K562 (cell line): Measurements from ENCODE around the gene ULK2. TPM values are rescaled to one million over a fixed set of nuclear protein-coding genes. Genes with fewer than 3 reads are reported as not detected.

Experiments
- ATAC-seq: fragments of 200-7000 bp; cut with Tn5 transposase; 3 replicates; pipeline ENCODE4 v1.9.1; 2020; ENCODE audit warnings: moderate library complexity
- BruUV-seq: library from RNA; stranded (reverse); fragments of 400-500 nt; replicated peaks from 2 replicates; lab custom pipeline; 2021; lab: Mats Ljungman, UMichigan
- CTCF ChIA-PET: fragments of 300-600 bp; formaldehyde crosslinking; extraction: SDS; loops from one replicate; lab custom pipeline; 2021; ENCODE audit warnings: low intra/inter-chr PET ratio; lab: Yijun Ruan, JAX
- POLR2A ChIA-PET: fragments of 300-600, 350-650 bp; sonication (Branson Sonifier 250); formaldehyde crosslinking; extraction: SDS; loops from one replicate; lab custom pipeline; 2021; ENCODE audit warnings: antibody characterized with exemption, inconsistent platforms; lab: Yijun Ruan, JAX
- DNase-seq, 4 experiments: peaks; one replicate each; pipeline versions ENCODE4 v3.0.0 to v3.0.0-alpha.2; 2011 to 2018; ENCODE audit warnings: low spot score in 3 of 4, mixed read lengths in 3 of 4; ENCODE audit errors: extremely low read depth in 1 of 4
- FAIRE-seq: peaks from 2 replicates; lab custom pipeline; 2011; peaks lifted over from hg19 to GRCh38; lab: Jason Lieb, UNC
- H2AFZ ChIP-seq: 2 replicates; pipeline ENCODE4 v1.6.0; 2011; ENCODE audit warnings: low read depth, low read length, control low read depth, inconsistent platforms
- H3K27ac ChIP-seq: fragments of 200-600 bp; 3 replicates; pipeline ENCODE4 v1.8.0; 2011; ENCODE audit warnings: low read depth, mild to moderate bottlenecking, control low read depth, inconsistent platforms, low read length, moderate library complexity, mixed read lengths; ENCODE audit errors: extremely low read depth
- H3K27me3 ChIP-seq, 2 experiments: fragments of 300-600 bp in 1 of 2; 2 replicates in 1 of 2; 3 replicates in 1 of 2; pipeline versions ENCODE4 v1.6.0 to v1.8.0; 2011; ENCODE audit warnings: inconsistent platforms in 2 of 2, low read length in 2 of 2, mild to moderate bottlenecking in 1 of 2, mixed read lengths in 1 of 2, moderate library complexity in 1 of 2; ENCODE audit not compliant: control insufficient read depth in 2 of 2, insufficient read depth in 2 of 2
- H3K36me3 ChIP-seq: fragments of 300-600 bp; 3 replicates; pipeline ENCODE4 v1.8.0; 2011; ENCODE audit warnings: mild to moderate bottlenecking, low read length, inconsistent platforms; ENCODE audit not compliant: control insufficient read depth, insufficient read depth
- H3K4me1 ChIP-seq, 2 experiments: fragments of 200-600 bp in 1 of 2; replicated peaks in 1 of 2; 2 replicates in 1 of 2; 3 replicates in 1 of 2; pipeline versions ENCODE4 v1.5.1 to v1.8.0; 2011; ENCODE audit warnings: inconsistent platforms in 2 of 2, low read length in 2 of 2, mild to moderate bottlenecking in 1 of 2, mixed read lengths in 1 of 2, moderate library complexity in 1 of 2; ENCODE audit not compliant: control insufficient read depth in 2 of 2, insufficient read depth in 2 of 2
- H3K4me2 ChIP-seq: 2 replicates; pipeline ENCODE4 v1.6.1; 2011; ENCODE audit warnings: low read length, control low read depth, inconsistent platforms, mixed read lengths; ENCODE audit not compliant: insufficient read depth
- H3K4me3 ChIP-seq: fragments of 200-600 bp; sonication (generic), shearing (Covaris generic); 2 replicates; pipeline ENCODE4 v1.5.1; 2016; ENCODE audit warnings: control low read depth, inconsistent platforms
- H3K79me2 ChIP-seq: fragments of 200-600 bp; 3 replicates; pipeline ENCODE4 v1.8.0; 2011; ENCODE audit warnings: low read length, inconsistent platforms; ENCODE audit not compliant: control insufficient read depth, insufficient read depth
- H3K9ac ChIP-seq, 2 experiments: 2 replicates each; pipeline versions ENCODE4 v1.6.0 to v1.6.1; 2011; ENCODE audit warnings: low read depth in 2 of 2, low read length in 2 of 2, control low read depth in 1 of 2, inconsistent platforms in 1 of 2, mild to moderate bottlenecking in 1 of 2, mixed read lengths in 1 of 2; ENCODE audit not compliant: insufficient read depth in 1 of 2
- H3K9me1 ChIP-seq: one replicate; pipeline ENCODE4 v1.6.0; 2011; ENCODE audit warnings: inconsistent platforms, mild to moderate bottlenecking, low read length, moderate library complexity; ENCODE audit not compliant: control insufficient read depth, insufficient read depth
- H3K9me3 ChIP-seq: replicated peaks from 2 replicates; pipeline ENCODE4 v1.5.1; 2011; ENCODE audit warnings: low read depth, low read length, inconsistent platforms; ENCODE audit not compliant: control insufficient read depth, insufficient read depth
- H4K20me1 ChIP-seq: replicated peaks from 2 replicates; pipeline ENCODE4 v1.6.1; 2011; ENCODE audit warnings: low read length, inconsistent platforms, mixed read lengths; ENCODE audit not compliant: control insufficient read depth, insufficient read depth
- ATF6 ChIP-seq: sonication (generic); formaldehyde crosslinking; IDR thresholded peaks from 2 replicates; pipeline ENCODE4 v1.4.0; 2020; ENCODE audit warnings: mild to moderate bottlenecking, missing genetic modification reagents
- CREM ChIP-seq: IDR thresholded peaks from 2 replicates; pipeline ENCODE4 v1.6.1; 2014; ENCODE audit warnings: antibody characterized with exemption, low read depth
- HMBOX1 ChIP-seq: sonication (generic); IDR thresholded peaks from 2 replicates; pipeline ENCODE4 v1.6.1; 2016
- IFI16 ChIP-seq: fragments of 250-450 bp; sonication (Bioruptor Pico); IDR thresholded peaks from 2 replicates; pipeline ENCODE4 v2.1.2; 2022; ENCODE audit warnings: mild to moderate bottlenecking, inconsistent platforms
- MEF2A ChIP-seq: IDR thresholded peaks from 2 replicates; pipeline ENCODE4 v1.6.1; 2011; ENCODE audit warnings: low read depth, mild to moderate bottlenecking, low read length, moderate library complexity; ENCODE audit not compliant: control insufficient read depth
- NCOA4 ChIP-seq: fragments of 450-650 bp; IDR thresholded peaks from 2 replicates; pipeline ENCODE4 v1.6.1; 2018; ENCODE audit warnings: mild to moderate bottlenecking; ENCODE audit not compliant: partially characterized antibody
- SAFB2 ChIP-seq: fragments of 200-400 bp; formaldehyde crosslinking; IDR thresholded peaks from 2 replicates; pipeline ENCODE4 v1.6.1; 2018; ENCODE audit warnings: borderline replicate concordance, low read length, low read depth, moderate library complexity; ENCODE audit not compliant: severe bottlenecking
- SMARCA5 ChIP-seq: fragments of 450-650 bp; IDR thresholded peaks from 2 replicates; pipeline ENCODE4 v1.6.1; 2016
- WGBS: fragments of 100-300 bp; shearing (Covaris generic); methylation state at CpG from one replicate; pipeline ENCODE4 v1.1.6; 2016; ENCODE audit warnings: low coverage, mixed read lengths; ENCODE audit not compliant: insufficient coverage; ENCODE audit errors: missing lambda C conversion rate; 5-methylcytosine and 5-hydroxymethylcytosine counted together
- in situ Hi-C: fragments of 300-500 bp; cut with MboI; formaldehyde crosslinking; loops from 4 replicates; pipeline ENCODE4 v1.15.0; 2018; ENCODE audit warnings: inconsistent platforms, mixed read lengths
- intact Hi-C: fragments of 100-400 bp; cut with micrococcal nuclease; formaldehyde crosslinking; loops from 2 replicates; pipeline ENCODE4 v1.14.2; 2022
- polyA plus RNA-seq, 8 experiments: library from polyadenylated mRNA; depleted of rRNA in 4 of 8; stranded (reverse) in 5 of 8; unstranded in 3 of 8; fragments of >200 nt; fragmentation: Nextera tagmentation in 2 of 8; fragmentation: Illumina TruSeq in 1 of 8; extraction: Ambion mirVana in 2 of 8; extraction: Trizol in 1 of 8; gene quantifications; 2 replicates each; pipeline versions ENCODE4 v1.2.1 to v1.2.3, GENCODE V29; 2011 to 2014; ENCODE audit warnings: inconsistent platforms in 1 of 8, missing spikeins in 1 of 8
- total RNA-seq, 7 experiments: library from RNA; depleted of rRNA in 6 of 7; stranded (reverse); fragments of >200 nt in 6 of 7; fragmentation: Illumina TruSeq in 2 of 7; extraction: Trizol in 2 of 7; gene quantifications; 2 replicates each; pipeline versions ENCODE4 v1.2.1 to v1.2.3, GENCODE V29; 2011 to 2021; ENCODE audit warnings: low replicate concordance in 1 of 7

ULK2 gene
- total and polyA plus RNA-seq, 9 of the 15 experiments (the other 6 are each of a cell fraction or from before 2014, with no cell fraction given): 0.01 to 0.18 (median 0.07) TPM; not detected in 5

DNA sequence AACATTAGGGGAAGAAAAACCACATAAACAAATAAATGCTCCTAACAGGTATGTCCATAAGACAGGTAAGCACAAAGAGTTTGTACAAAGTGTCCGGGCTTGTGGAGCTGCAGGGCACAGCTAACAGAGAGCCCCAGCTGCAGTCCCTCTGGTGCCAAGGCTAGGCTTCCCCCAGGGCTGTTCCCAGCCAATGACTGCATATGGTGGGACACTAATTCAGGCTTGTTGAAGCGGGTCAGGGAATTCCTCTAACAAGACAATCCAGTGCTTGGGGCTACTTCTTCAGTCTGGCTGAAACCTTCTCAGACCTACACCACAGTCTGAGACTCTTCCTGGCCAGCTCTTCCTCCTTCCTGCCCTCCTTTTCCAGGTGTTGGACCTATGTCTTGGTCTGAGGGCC, 67.9 kb downstream of the ULK2 start:
- ATAC-seq (no peak), FAIRE-seq (no peak), DNase-seq (no peak)
- Histone ChIP-seq H3K9me1 (no peaks in the 10 kb centered on the region), H3K9me3 (no peaks in the 10 kb centered on the region), H3K4me1 (no peaks in the 10 kb centered on the region), H3K4me3 (no peak overlapping the region), H4K20me1 (no peaks in the 10 kb centered on the region), H3K27ac (no peak overlapping the region), H2AFZ (no peak overlapping the region), H3K27me3 (no peaks in the 10 kb centered on the region), H3K36me3 (no peaks in the 10 kb centered on the region), H3K79me2 (no peaks in the 10 kb centered on the region), H3K9ac (no peak overlapping the region), H3K4me2 (no peak overlapping the region)
- ChIA-PET POLR2A (no interaction called here), CTCF (no interaction called here)
- WGBS: 0% methylated on average over 2 of the region's 2 CpGs
- in situ Hi-C loops: no loop called here
- intact Hi-C loops: no loop called here
- no TSS peak for BruUV-seq
- TF ChIP-seq IFI16 (CRISPR knock-in tag) (no peak), SAFB2 (no peak), CREM (no peak), MEF2A (no peak), NCOA4 (no peak), HMBOX1 (no peak), SMARCA5 (no peak), ATF6 (no peak)
